ENCODE measurements around the gene KCTD3.

DNA sequence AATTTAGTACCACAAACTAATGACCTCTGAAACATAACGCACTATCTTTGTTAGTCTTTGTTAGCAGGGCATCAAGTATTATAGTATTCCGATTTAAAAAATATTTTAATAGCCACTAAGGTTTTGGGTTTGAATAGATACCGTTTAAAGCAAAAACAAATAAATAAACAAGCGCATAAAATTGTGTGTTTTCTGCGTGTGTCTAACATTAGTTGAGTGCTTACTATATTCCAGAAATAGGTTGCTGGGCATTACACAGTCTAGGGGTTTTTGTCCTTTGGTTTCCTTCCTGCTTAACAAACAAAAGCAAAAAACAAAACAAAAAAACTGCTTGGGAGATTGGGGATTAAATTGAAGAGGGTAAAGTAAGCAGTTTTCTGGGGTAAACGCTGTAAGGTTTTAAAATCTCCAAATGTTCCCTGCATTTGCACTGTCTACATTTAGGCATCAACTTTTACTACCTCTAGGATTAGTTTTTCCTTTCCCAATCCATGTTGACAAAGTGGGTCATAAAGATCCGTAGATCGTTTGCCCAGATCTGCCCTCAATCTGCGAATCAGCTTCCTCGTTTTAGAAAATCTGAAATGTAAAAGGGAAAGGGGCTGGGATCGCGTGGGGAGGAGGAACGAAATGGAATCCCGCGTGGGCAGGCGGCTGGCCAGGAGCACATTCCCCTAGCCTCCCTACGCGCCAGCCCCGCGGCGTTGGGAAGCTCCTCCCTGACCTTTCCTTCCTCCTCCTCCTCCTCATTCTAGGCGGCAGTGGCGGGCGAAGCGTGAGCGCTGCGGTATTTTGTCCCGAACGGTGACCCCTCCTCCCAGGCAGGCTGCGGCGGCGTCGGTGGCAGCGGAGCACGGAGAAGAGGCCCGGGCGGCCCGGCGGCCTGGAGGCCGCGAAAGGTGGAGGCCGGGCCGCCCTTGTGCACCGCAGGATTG lies at the start of gene KCTD3:
- TF ChIP-seq, protein P1, sequence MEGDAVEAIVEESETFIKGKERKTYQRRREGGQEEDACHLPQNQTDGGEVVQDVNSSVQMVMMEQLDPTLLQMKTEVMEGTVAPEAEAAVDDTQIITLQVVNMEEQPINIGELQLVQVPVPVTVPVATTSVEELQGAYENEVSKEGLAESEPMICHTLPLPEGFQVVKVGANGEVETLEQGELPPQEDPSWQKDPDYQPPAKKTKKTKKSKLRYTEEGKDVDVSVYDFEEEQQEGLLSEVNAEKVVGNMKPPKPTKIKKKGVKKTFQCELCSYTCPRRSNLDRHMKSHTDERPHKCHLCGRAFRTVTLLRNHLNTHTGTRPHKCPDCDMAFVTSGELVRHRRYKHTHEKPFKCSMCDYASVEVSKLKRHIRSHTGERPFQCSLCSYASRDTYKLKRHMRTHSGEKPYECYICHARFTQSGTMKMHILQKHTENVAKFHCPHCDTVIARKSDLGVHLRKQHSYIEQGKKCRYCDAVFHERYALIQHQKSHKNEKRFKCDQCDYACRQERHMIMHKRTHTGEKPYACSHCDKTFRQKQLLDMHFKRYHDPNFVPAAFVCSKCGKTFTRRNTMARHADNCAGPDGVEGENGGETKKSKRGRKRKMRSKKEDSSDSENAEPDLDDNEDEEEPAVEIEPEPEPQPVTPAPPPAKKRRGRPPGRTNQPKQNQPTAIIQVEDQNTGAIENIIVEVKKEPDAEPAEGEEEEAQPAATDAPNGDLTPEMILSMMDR (IDR thresholded peaks at IDR 0.05), result no peak
- peak; percentile 14 to 73 for TF ChIP-seq POLR2A (IDR thresholded peaks at IDR 0.05)

All from thyroid gland (tissue), 4 donors.